Measurements from ENCODE around the gene ZNF775. TPM values are rescaled to one million over a fixed set of nuclear protein-coding genes. Genes with fewer than 3 reads are reported as not detected.

ZNF775 gene
- total RNA-seq, 1 experiment from 2014 or later: 21.0 TPM

DNA sequence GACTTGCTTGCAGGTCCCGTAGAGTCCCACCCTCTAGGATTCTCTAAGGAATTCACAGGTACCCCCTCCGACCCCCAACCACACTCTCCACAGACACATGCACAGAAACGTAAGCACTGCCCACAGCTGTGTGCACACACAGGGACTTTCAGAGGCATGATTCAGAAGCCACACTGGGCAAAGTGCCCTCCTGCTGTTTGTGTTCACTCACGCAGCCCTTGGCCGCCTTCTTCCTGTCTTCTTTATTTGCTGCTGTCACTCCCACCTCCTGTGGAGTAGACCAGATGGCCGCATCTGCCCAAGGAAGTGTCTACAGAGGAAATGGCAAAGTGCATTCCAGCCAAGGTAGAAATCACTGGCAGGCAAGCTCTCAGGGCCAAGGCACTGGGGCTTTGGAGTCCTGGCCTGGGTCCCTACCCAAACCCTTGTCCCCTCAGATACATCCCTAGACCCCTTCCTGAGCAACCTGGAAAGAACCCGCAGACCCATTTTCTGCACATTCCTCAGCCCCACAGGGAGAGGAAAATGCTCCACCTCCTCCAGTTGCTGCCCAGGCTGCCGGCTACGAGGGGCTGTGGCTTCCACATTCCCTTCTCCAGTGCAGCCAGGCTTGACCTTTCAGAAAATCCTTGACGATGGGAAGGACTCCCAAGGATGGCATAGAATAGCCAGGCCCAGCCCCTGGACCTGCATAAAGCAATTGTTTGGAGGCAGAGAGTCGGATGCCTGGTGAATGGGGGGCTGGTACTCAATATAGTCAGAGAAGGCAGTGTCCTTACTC lies 49.7 kb downstream of the ZNF775 start:
- no peak for DNase-seq (ENCODE audit: low spot score)
- in situ Hi-C loops (cut with HindIII; ENCODE audit: low sequenced_read_pairs): no loop called here

- DNase-seq (ENCODE audit: low spot score): no peak
- in situ Hi-C loops (cut with HindIII; ENCODE audit: low sequenced_read_pairs): no loop called here
Measured at GRCh38 chr7:150429699-150430098, 50.6 kb downstream of the ZNF775 start.

- in situ Hi-C loops (cut with HindIII; ENCODE audit: low sequenced_read_pairs): no loop called here
- DNase-seq (ENCODE audit: low spot score): no peak
Measured at GRCh38 chr7:150430465-150431085, 51.4 kb downstream of the ZNF775 start.

DNA sequence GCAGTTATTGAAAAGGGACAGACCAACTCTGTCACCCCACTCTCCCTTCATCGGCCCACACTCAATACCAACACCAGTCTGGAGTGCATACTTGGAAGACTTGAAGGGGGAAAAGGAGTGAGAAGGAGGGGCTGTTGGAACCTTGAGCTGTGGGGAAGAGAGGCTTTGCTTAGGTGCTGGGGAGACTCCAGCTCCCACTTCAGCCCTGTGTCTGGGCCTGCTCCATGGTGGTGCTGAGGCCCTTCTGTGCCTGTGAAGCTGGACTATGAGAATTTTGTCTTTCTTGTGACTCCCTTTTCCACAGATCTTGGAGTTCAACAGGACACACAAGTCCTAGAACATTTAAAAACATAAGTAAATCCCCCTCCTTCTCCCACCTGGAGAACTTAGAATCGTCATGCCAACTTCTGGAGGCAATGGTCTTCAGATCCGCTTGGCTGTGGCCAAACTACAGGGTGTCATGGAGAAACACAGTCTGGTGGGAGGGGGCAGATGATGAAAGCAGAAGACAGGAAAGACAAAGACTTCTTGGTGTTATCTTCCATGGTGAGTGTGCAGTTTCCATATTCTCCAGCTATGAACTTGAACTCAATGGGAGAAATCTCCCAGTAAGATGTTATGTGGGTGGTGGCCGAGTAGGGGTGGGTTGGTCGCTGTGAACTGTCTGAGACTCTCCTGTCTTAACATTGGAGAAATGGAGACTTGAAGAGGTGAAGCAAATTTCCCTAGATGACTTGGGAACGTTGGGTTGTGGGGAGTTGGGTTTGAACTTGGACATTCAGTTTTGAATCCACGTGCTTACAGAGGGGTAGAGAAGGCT lies 52.9 kb downstream of the ZNF775 start:
- in situ Hi-C loops (cut with HindIII; ENCODE audit: low sequenced_read_pairs): no loop called here
- DNase-seq (ENCODE audit: low spot score): no peak

GRCh38 chr7:150432915-150433892 lies 54.1 kb downstream of the ZNF775 start:
- in situ Hi-C loops (cut with HindIII; ENCODE audit: low sequenced_read_pairs): no loop called here

GRCh38 chr7:150434240-150434639 lies 55.1 kb downstream of the ZNF775 start:
- in situ Hi-C loops (cut with HindIII; ENCODE audit: low sequenced_read_pairs): no loop called here
- DNase-seq (ENCODE audit: low spot score): no peak

More at GRCh38 chr7:150432915-150433892, 54.1 kb downstream of the ZNF775 start:
- DNase-seq (ENCODE audit: low spot score): no peak

DNA sequence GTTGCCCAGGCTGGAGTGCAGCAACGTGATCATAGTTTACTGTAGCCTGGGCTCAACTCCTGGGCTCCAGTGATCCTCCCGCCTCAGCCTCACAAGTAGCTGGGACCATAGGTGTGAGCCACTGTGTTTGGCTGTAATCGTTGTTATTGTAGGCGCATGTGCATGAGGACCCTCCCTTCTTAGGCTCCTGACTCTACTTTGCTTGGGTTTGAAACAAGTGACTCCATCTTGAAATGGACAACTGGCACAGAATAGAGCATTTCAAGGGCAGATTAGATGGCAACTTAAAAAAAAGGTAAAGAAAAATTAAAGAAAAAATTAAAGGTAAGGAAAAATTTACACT lies 55.9 kb downstream of the ZNF775 start:
- no peak for DNase-seq (ENCODE audit: low spot score)
- in situ Hi-C loops (cut with HindIII; ENCODE audit: low sequenced_read_pairs): no loop called here

DNA sequence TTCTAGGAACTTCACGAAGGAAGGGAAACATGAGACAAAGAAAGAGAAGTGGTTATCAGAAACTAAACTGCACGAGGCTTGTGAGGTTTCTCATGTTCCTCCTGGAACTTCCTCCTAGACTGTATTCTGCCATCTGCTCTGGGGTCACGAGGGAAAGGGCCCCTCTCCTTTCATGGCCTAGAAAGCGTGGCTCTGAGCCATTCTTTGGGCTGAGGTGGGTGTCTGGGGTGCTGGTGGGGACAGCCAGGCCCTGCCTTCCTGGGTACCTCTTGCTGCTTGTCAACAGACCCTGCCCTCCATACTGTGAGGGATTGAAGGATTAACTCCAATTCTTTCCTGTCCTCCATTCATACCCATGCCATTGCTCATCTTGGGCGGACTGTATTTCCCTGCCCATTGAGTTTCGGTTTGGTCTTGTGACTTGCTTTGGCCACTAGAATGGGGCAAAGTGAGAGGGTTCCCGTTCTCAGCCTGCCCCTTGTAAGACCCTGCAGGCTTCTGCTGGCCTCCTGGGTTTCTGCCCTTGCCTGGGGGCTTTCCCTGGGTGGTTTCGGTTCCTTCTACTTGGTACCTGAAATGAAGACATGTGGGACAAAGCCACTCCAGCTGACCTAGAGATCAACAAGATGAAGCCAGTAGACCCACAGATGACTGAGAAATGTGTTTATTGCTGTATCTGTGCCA lies 56.4 kb downstream of the ZNF775 start:
- DNase-seq (ENCODE audit: low spot score): no peak
- in situ Hi-C loops (cut with HindIII; ENCODE audit: low sequenced_read_pairs): no loop called here

DNA sequence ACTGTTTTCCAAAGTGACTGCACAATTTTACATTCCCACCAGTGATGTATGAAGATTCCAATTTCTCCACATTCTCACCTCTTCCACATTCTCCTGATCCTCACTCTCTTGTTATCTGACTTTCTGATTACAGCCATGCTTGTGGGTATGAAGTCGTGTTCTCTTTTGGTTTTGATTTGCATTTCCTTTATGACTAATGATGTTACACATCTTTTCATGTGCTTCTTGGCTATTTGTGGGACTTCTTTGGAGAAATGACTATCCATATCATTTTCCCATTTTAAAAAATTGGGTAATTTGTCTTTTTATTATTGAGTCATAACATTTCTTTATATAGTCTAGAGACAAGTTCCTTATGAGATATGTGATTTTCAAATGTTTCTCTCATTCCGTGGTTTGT lies 60.8 kb downstream of the ZNF775 start:
- in situ Hi-C loops (cut with HindIII; ENCODE audit: low sequenced_read_pairs): no loop called here
- no peak for DNase-seq (ENCODE audit: low spot score)

DNA sequence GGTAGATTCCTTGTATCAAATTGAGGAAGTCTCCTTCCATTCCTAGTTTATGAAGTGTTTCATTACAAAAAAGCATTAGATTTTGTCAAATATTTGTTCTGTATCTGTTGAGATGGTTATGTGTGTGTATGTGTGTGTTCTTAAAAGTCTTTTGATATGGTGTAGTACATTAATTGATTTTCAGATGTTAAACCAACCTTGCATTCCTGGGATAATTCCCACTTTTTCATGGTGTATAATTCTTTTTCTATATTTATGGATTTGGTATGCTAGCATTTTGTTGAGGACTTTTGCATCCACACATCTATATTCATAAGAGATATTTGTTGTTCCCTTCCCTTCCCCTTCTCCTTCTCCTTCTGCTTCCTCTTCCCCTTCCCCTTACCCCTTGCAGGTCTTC lies 62.4 kb downstream of the ZNF775 start:
- DNase-seq (ENCODE audit: low spot score): no peak
- in situ Hi-C loops (cut with HindIII; ENCODE audit: low sequenced_read_pairs): no loop called here

GRCh38 chr7:150442811-150443210 lies 63.7 kb downstream of the ZNF775 start:
- DNase-seq (ENCODE audit: low spot score): no peak
- in situ Hi-C loops (cut with HindIII; ENCODE audit: low sequenced_read_pairs): no loop called here

DNA sequence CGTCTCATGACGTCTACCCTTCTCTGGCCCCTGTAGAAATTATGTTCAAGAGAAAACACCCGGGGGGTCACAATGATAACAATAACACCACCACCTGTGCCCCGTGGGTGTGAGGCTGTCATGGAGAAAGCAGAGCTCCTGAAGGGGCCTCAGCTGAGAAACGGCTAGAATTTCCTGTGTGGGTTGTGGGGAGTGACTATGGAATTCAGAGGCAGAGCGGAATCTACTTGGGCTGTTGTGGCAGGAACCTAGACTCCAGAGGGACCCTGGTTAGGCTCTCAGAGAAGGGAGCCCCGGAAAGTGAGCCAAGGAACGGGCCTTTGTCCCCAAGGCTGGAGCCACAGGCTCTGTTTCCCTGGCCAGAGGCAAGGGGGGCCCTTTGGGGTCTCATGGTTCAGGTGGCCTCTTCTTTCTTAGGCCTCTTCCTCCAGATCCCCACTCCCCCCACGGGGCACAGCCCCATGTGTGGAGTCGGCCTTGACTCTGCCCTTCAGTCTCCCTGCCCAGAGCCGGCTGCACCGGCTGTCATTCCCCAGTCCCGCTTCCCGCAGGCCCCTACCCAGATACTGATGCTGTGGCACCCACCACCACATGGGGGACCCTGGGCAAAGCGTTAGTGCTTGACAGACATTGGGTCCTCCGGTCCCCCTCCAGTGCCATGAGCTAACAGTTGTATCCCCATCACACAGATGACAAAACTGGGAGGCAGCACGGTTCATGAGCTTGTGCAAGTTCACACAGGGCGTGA lies 64.8 kb downstream of the ZNF775 start:
- in situ Hi-C loops (cut with HindIII; ENCODE audit: low sequenced_read_pairs): no loop called here
- no peak for DNase-seq (ENCODE audit: low spot score)

GRCh38 chr7:150444674-150445365 lies 65.7 kb downstream of the ZNF775 start:
- in situ Hi-C loops (cut with HindIII; ENCODE audit: low sequenced_read_pairs): no loop called here
- DNase-seq (ENCODE audit: low spot score): no peak

GRCh38 chr7:150446288-150446938 lies 67.3 kb downstream of the ZNF775 start:
- DNase-seq (ENCODE audit: low spot score): no peak
- in situ Hi-C loops (cut with HindIII; ENCODE audit: low sequenced_read_pairs): no loop called here

Data from G401 (cell line).